Cardiac fibroblast (primary cell): ENCODE results near the gene FOXA3.
"Not testable (repeated sequence)": the region's sequence is repeated elsewhere in the genome, so short reads cannot be mapped to it uniquely, and the experiment has no call there.

Experiments
- DNase-seq, 2 donors: peaks; one replicate each; pipeline versions ENCODE4 v3.0.0 to v3.0.0-alpha.2; 2010; ENCODE audit warnings: low read depth in 2 of 2
- H3K4me3 ChIP-seq, 2 donors: replicated peaks in 1 of 2; 1 replicate in 1 of 2; 2 replicates in 1 of 2; pipeline ENCODE4 v1.5.1; 2011; ENCODE audit warnings: low read depth in 2 of 2, low read length in 2 of 2, mild to moderate bottlenecking in 2 of 2, moderate library complexity in 1 of 2
- CTCF ChIP-seq: IDR thresholded peaks from one replicate; pipeline ENCODE4 v1.5.1; 2011; ENCODE audit warnings: low read depth, mild to moderate bottlenecking, low read length, inconsistent platforms

The FOXA3 gene

DNA sequence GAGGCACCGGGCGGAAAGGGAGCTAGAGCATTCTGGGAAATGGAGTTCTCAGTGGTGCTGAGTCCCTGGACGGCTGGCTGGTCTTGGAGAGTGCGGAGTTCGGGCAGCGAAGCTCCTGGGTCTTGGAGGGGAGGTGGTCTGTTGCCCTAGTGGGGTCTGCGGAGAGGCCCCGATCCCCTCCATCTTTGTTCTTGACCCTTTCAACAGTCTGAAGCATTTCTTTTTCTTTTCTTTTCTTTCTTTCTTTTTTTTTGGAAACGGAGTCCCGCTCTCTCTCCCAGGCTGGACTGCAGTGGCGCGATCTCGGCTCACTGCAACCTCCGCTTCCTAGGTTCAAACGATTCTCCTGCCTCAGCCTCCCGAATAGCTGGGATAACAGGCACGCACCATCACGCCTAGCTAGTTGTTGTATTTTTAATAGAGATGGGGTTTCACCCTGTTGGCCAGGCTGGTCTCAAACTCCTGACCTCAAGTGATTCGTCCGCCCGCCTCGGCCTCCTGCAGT, 739 bp upstream of the FOXA3 start:
- no peak for TF ChIP-seq CTCF
- peak overlapping the region; percentile 29 to 100 for H3K4me3 ChIP-seq
- no peak for DNase-seq

GRCh38 chr19:45864629-45865082, 530 bp downstream of the FOXA3 start:
- no peak for TF ChIP-seq CTCF
- no peak for DNase-seq
- no peak overlapping the region for H3K4me3 ChIP-seq

- no peak overlapping the region for H3K4me3 ChIP-seq
- TF ChIP-seq CTCF, result no peak
- DNase-seq, result no peak
Observed at GRCh38 chr19:45865269-45865948, 1.3 kb downstream of the FOXA3 start.

GRCh38 chr19:45866400-45867176, 2.5 kb downstream of the FOXA3 start:
- H3K4me3 ChIP-seq, result no peak overlapping the region
- DNase-seq, result no peak
- no peak for TF ChIP-seq CTCF

GRCh38 chr19:45867241-45867640, 3.1 kb downstream of the FOXA3 start:
- H3K4me3 ChIP-seq, DNase-seq: not testable (repeated sequence)

- no peak for DNase-seq
- TF ChIP-seq CTCF, result no peak
- H3K4me3 ChIP-seq, result no peak overlapping the region
Observed at GRCh38 chr19:45870798-45871197, 6.7 kb downstream of the FOXA3 start.
